Adrenal gland (tissue), 12 donors: ENCODE measurements around the gene CDK1. TPM values are rescaled to one million over a fixed set of nuclear protein-coding genes. Genes with fewer than 3 reads are reported as not detected.

ENCODE experiments used
- DNase-seq, 7 donors: peaks; one replicate each; pipeline ENCODE4 v3.0.0-alpha.2; 2019 to 2020
- H3K27ac ChIP-seq, 5 donors: fragments of 200-600 bp; sonication (generic) in 4 of 5; 1 replicate in 3 of 5; 2 replicates in 2 of 5; pipeline versions ENCODE4 v1.5.1 to v1.8.0; 2016 to 2020; ENCODE audit warnings: mild to moderate bottlenecking in 1 of 5
- H3K27me3 ChIP-seq: fragments of 200-600 bp; 2 replicates; pipeline ENCODE4 v1.8.0; 2021
- H3K36me3 ChIP-seq, 2 donors: fragments of 200-600 bp; replicated peaks in 1 of 2; 1 replicate in 1 of 2; 2 replicates in 1 of 2; pipeline versions ENCODE4 v1.5.1 to v1.8.0; 2018 to 2022
- H3K4me1 ChIP-seq, 2 donors: fragments of 200-600 bp; replicated peaks in 1 of 2; 1 replicate in 1 of 2; 2 replicates in 1 of 2; pipeline versions ENCODE4 v1.5.1 to v1.8.0; 2018 to 2021
- H3K4me3 ChIP-seq, 4 donors: fragments of 200-600 bp; sonication (generic) in 3 of 4; one replicate each; pipeline ENCODE4 v1.5.1; 2016 to 2018
- H3K9me3 ChIP-seq, 3 donors: fragments of 200-600 bp; sonication (generic) in 1 of 3; replicated peaks in 1 of 3; 1 replicate in 2 of 3; 2 replicates in 1 of 3; pipeline versions ENCODE4 v1.5.1 to v1.8.0; 2016 to 2021
- POLR2A ChIP-seq, 2 donors: fragments of 450-650 bp; IDR thresholded peaks; one replicate each; pipeline ENCODE4 v1.6.1; 2017; ENCODE audit warnings: antibody characterized with exemption in 2 of 2, mild to moderate bottlenecking in 2 of 2, moderate library complexity in 1 of 2
- WGBS, 4 donors: extraction: QIAGEN DNeasy Blood & Tissue Kit in 2 of 4; methylation state at CpG; one replicate each; pipeline versions ENCODE4 v1.1.5 to v1.1.7; 2013 to 2017; 5-methylcytosine and 5-hydroxymethylcytosine counted together
- intact Hi-C, 2 donors: fragments of 100-400 bp; cut with DNase I; formaldehyde crosslinking; loops; one replicate each; pipeline versions ENCODE4 v1.14.1 to v1.15.0; 2022 to 2023
- polyA plus RNA-seq, 3 donors: library from polyadenylated mRNA; stranded (reverse); fragments of 200-250 nt in 2 of 3; fragments of 350-450 nt in 1 of 3; fragmentation: Illumina TruSeq in 1 of 3; extraction: RNeasy Lipid Tissue Mini Kit (QIAGEN cat#74804) in 1 of 3; gene quantifications; one replicate each; pipeline ENCODE4 v1.2.3, GENCODE V29; 2013 to 2014
- total RNA-seq, 9 donors: library from RNA; depleted of rRNA in 4 of 9; stranded (reverse); fragments of >200 nt in 4 of 9; fragments of 120-200 nt in 1 of 9; fragmentation: NEBNext Ultra II Directional in 1 of 9; extraction: Animal tissue kit (Norgen Biotek cat#: 25700) in 1 of 9; gene quantifications; one replicate each; pipeline versions ENCODE4 v1.1.0 to v1.2.4, GENCODE V29; 2013 to 2023
- TF ChIP-seq, protein P1 (sequence below), 6 experiments: fragments of 450-650 bp in 4 of 6; fragments of 200-600 bp in 2 of 6; sonication (generic) in 1 of 6; IDR thresholded peaks; 1 replicate in 5 of 6; 2 replicates in 1 of 6; pipeline versions ENCODE4 v1.5.1 to v1.8.0; 2016 to 2021; ENCODE audit warnings: antibody characterized with exemption in 6 of 6, mild to moderate bottlenecking in 2 of 6, moderate library complexity in 1 of 6
- donor health status: healthy with polysubstance abuse.
- donor health status: Bipolar disorder and iron deficiency.
- donor health status: DM: yes; HTN: yes; CAD: no.
- donor health status: DM: no; HTN: no; CAD: no.
- donor health status: DM: no; HTN: no; CAD: no.
- donor health status: DM: yes; HTN: yes; CAD: no.

The CDK1 gene
- total and polyA plus RNA-seq, 12 donors: 1.1 to 44.3 (median 2.4) TPM

DNA sequence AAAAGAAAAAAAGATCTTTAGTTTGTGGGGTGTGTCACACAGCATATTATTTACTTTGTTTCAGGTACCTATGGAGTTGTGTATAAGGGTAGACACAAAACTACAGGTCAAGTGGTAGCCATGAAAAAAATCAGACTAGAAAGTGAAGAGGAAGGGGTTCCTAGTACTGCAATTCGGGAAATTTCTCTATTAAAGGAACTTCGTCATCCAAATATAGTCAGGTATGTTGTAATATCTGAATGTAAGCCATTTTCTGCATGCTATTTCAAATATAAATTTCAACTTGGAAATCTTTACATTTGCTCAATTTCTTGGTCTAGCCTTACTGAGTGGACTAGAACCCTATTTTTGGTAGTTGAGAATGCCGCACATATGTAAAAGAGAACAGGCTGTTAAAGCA is 6.4 kb downstream of the CDK1 start:
- Histone ChIP-seq H3K9me3 (no peaks in the 10 kb centered on the region), H3K27me3 (no peaks in the 10 kb centered on the region), H3K4me3 (no peak overlapping the region), H3K27ac (no peak overlapping the region), H3K36me3 (no peaks in the 10 kb centered on the region), H3K4me1 (no peaks in the 10 kb centered on the region)
- 84 to 90% (median 89%) methylated on average over 3 of the region's 3 CpGs for WGBS, 4 donors
- intact Hi-C loops: no loop called here
- no peak for DNase-seq
- TF ChIP-seq, protein P1, sequence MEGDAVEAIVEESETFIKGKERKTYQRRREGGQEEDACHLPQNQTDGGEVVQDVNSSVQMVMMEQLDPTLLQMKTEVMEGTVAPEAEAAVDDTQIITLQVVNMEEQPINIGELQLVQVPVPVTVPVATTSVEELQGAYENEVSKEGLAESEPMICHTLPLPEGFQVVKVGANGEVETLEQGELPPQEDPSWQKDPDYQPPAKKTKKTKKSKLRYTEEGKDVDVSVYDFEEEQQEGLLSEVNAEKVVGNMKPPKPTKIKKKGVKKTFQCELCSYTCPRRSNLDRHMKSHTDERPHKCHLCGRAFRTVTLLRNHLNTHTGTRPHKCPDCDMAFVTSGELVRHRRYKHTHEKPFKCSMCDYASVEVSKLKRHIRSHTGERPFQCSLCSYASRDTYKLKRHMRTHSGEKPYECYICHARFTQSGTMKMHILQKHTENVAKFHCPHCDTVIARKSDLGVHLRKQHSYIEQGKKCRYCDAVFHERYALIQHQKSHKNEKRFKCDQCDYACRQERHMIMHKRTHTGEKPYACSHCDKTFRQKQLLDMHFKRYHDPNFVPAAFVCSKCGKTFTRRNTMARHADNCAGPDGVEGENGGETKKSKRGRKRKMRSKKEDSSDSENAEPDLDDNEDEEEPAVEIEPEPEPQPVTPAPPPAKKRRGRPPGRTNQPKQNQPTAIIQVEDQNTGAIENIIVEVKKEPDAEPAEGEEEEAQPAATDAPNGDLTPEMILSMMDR (IDR thresholded peaks at IDR 0.05): no peak

DNA sequence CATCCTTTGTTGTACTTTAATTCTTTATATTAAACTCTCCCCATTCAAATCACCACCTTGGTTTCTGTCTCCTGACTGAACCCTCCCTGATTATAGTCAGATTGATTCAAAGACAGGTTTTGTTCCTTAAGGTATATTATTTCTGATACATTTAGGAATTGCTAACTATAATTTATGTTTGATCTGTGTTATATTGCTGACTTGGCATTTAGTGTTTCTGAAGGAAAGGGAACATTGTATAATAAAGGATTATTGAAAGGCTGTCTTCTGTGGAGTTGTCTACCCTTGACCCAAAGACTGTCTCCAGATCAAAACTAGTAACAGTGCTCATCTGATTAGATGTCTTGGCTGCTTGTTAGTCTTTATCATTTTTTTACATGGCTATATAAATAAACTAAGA is 10.3 kb downstream of the CDK1 start:
- Histone ChIP-seq H3K27me3 (no peaks in the 10 kb centered on the region), H3K9me3 (no peaks in the 10 kb centered on the region), H3K4me3 (no peak overlapping the region), H3K4me1 (no peaks in the 10 kb centered on the region), H3K27ac (no peak overlapping the region), H3K36me3 (no peaks in the 10 kb centered on the region)
- intact Hi-C loops: no loop called here
- TF ChIP-seq POLR2A (IDR thresholded peaks at IDR 0.05): no peak
- TF ChIP-seq, protein P1 (IDR thresholded peaks at IDR 0.05): no peak
- no peak for DNase-seq

DNA sequence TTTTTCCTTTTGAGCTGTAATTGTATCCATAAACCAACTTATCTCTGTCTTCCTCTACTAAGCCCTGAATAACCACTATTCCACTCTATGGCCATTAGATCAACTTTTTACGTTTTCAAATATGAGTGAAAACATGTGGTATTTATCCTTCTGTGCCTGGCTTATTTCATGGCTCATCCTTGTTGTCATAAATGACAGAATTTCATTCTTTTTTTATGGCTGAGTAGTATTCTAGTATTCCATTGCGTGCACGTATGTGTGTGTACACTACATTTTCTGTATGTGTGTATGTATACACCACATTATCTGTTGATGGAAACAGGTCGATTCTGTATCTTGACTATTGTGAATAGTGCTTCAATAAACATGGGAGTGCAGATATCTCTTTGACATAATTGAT is 11.1 kb downstream of the CDK1 start:
- no peaks in the 10 kb centered on the region for H3K27me3 ChIP-seq
- WGBS, 4 donors: 49 to 96% (median 70%) methylated on average over 3 to 4 of the region's 4 CpGs
- no peaks in the 10 kb centered on the region for H3K9me3 ChIP-seq
- DNase-seq: no peak
- H3K27ac ChIP-seq: no peak overlapping the region
- H3K4me3 ChIP-seq: no peak overlapping the region
- no peaks in the 10 kb centered on the region for H3K36me3 ChIP-seq
- intact Hi-C loops: no loop called here
- TF ChIP-seq POLR2A (IDR thresholded peaks at IDR 0.05): no peak
- TF ChIP-seq, protein P1 (IDR thresholded peaks at IDR 0.05): no peak
- H3K4me1 ChIP-seq: no peaks in the 10 kb centered on the region

DNA sequence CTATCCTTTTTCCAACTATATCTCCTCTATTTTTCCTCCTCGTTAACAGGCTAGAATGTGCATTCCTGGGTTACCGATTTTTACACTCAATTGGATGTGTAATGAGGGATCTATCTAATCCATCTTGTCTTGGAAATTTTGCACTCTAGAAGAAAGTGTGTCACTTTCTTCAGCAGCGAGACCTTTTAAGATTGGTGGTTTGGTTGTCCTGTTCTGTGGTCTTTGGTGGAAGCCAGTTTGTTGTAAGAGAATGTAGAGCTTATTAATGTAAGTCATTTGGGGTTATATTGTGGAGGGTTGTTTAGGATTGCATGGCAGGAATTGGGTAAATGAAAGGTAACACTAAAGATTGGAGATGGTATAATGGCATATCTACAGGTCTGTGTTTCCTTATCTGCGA is 16.7 kb downstream of the CDK1 start:
- Histone ChIP-seq H3K4me1 (no peaks in the 10 kb centered on the region), H3K4me3 (no peak overlapping the region), H3K9me3 (no peaks in the 10 kb centered on the region), H3K36me3 (no peaks in the 10 kb centered on the region), H3K27me3 (no peaks in the 10 kb centered on the region), H3K27ac (no peak overlapping the region)
- TF ChIP-seq, protein P1 (IDR thresholded peaks at IDR 0.05): no peak
- no peak for TF ChIP-seq POLR2A (IDR thresholded peaks at IDR 0.05)
- no peak for DNase-seq
- WGBS, 4 donors: 93 to 98% (median 97%) methylated on average over 4 of the region's 4 CpGs
- intact Hi-C loops: no loop called here
